ENCODE measurements around the gene KCTD16.

Gene KCTD16

GRCh38 chr5:144333336-144333920 is 162.8 kb downstream of the KCTD16 start:
- DNase-seq (ENCODE audit: low spot score): no peak

- no peak for DNase-seq (ENCODE audit: low spot score)
These were observed 164.9 kb downstream of the KCTD16 start for GRCh38 chr5:144335561-144335960.

GRCh38 chr5:144336191-144336961 is 165.7 kb downstream of the KCTD16 start:
- no peak for DNase-seq (ENCODE audit: low spot score)

- DNase-seq (ENCODE audit: low spot score): no peak
These were observed 181.7 kb downstream of the KCTD16 start for GRCh38 chr5:144352330-144352729.

- DNase-seq (ENCODE audit: low spot score): no peak
These were observed 182.2 kb downstream of the KCTD16 start for GRCh38 chr5:144352732-144353317.

GRCh38 chr5:144356489-144356888 is 185.8 kb downstream of the KCTD16 start:
- no peak for DNase-seq (ENCODE audit: low spot score)

- no peak for DNase-seq (ENCODE audit: low spot score)
These were observed 190.7 kb downstream of the KCTD16 start for GRCh38 chr5:144361406-144361805.

GRCh38 chr5:144365885-144366284 is 195.2 kb downstream of the KCTD16 start:
- DNase-seq (ENCODE audit: low spot score): no peak

GRCh38 chr5:144367991-144368390 is 197.3 kb downstream of the KCTD16 start:
- DNase-seq (ENCODE audit: low spot score): no peak

GRCh38 chr5:144368556-144368955 is 197.9 kb downstream of the KCTD16 start:
- no peak for DNase-seq (ENCODE audit: low spot score)

GRCh38 chr5:144369006-144369405 is 198.3 kb downstream of the KCTD16 start:
- no peak for DNase-seq (ENCODE audit: low spot score)

GRCh38 chr5:144370273-144370672 is 199.6 kb downstream of the KCTD16 start:
- no peak for DNase-seq (ENCODE audit: low spot score)

- no peak for DNase-seq (ENCODE audit: low spot score)
These were observed 204.0 kb downstream of the KCTD16 start for GRCh38 chr5:144374637-144375036.

GRCh38 chr5:144377207-144377606 is 206.5 kb downstream of the KCTD16 start:
- DNase-seq (ENCODE audit: low spot score): no peak

GRCh38 chr5:144378681-144379080 is 208.0 kb downstream of the KCTD16 start:
- no peak for DNase-seq (ENCODE audit: low spot score)

- DNase-seq (ENCODE audit: low spot score): no peak
These were observed 214.9 kb downstream of the KCTD16 start for GRCh38 chr5:144385597-144385996.

- DNase-seq (ENCODE audit: low spot score): no peak
These were observed 215.6 kb downstream of the KCTD16 start for GRCh38 chr5:144386315-144386714.

- DNase-seq (ENCODE audit: low spot score): no peak
These were observed 219.5 kb downstream of the KCTD16 start for GRCh38 chr5:144390133-144390532.

- no peak for DNase-seq (ENCODE audit: low spot score)
These were observed 220.4 kb downstream of the KCTD16 start for GRCh38 chr5:144391044-144391443.

- DNase-seq (ENCODE audit: low spot score): no peak
These were observed 223.2 kb downstream of the KCTD16 start for GRCh38 chr5:144393641-144394435.

- DNase-seq (ENCODE audit: low spot score): no peak
These were observed 225.0 kb downstream of the KCTD16 start for GRCh38 chr5:144395704-144396103.

GRCh38 chr5:144403058-144403457 is 232.4 kb downstream of the KCTD16 start:
- no peak for DNase-seq (ENCODE audit: low spot score)
